SK-N-SH (cell line): Measurements from ENCODE around the gene ULBP2.
"Not testable (repeated sequence)": the region's sequence is repeated elsewhere in the genome, so short reads cannot be mapped to it uniquely, and the experiment has no call there.

Experiments
- ELF1 ChIP-seq: IDR thresholded peaks from 2 replicates; pipeline ENCODE4 v1.4.0; 2012
- FOXM1 ChIP-seq: IDR thresholded peaks from 2 replicates; pipeline ENCODE4 v1.4.0; 2012; ENCODE audit warnings: low read depth, mild to moderate bottlenecking
- POLR2AphosphoS5 ChIP-seq: IDR thresholded peaks from 2 replicates; pipeline ENCODE4 v1.6.1; 2012; ENCODE audit warnings: low read depth, low read length
- RAD21 ChIP-seq: IDR thresholded peaks from 2 replicates; pipeline ENCODE4 v1.6.1; 2012; ENCODE audit warnings: mild to moderate bottlenecking, low read length
- SIN3A ChIP-seq: IDR thresholded peaks from 2 replicates; pipeline ENCODE4 v1.6.1; 2012; ENCODE audit warnings: low read depth, mild to moderate bottlenecking, low read length, moderate library complexity, borderline replicate concordance
- SMC3 ChIP-seq: IDR thresholded peaks from 2 replicates; pipeline ENCODE4 v1.6.1; 2012; ENCODE audit warnings: low read depth, low read length, improper control_type of control experiment
- TAF1 ChIP-seq: IDR thresholded peaks from 2 replicates; pipeline ENCODE4 v1.6.1; 2012; ENCODE audit warnings: low read depth, mild to moderate bottlenecking, low read length, moderate library complexity, borderline replicate concordance
- TCF12 ChIP-seq: IDR thresholded peaks from 2 replicates; pipeline ENCODE4 v1.4.0; 2012
- YY1 ChIP-seq: IDR thresholded peaks from 2 replicates; pipeline ENCODE4 v1.4.0; 2012; ENCODE audit warnings: low read depth, mild to moderate bottlenecking
- TF ChIP-seq, protein P1 (sequence below): fragments of 200-600 bp; sonication (generic); IDR thresholded peaks from 2 replicates; pipeline ENCODE4 v1.6.1; 2017; ENCODE audit warnings: antibody characterized with exemption, mild to moderate bottlenecking, moderate library complexity
- TF ChIP-seq, protein P2 (sequence below): IDR thresholded peaks from 2 replicates; pipeline ENCODE4 v1.6.1; 2012; ENCODE audit warnings: mild to moderate bottlenecking, low read depth, low read length, moderate library complexity
- TF ChIP-seq, protein P3 (sequence below): IDR thresholded peaks from 2 replicates; pipeline ENCODE4 v1.4.0; 2012; ENCODE audit warnings: low read depth

DNA sequence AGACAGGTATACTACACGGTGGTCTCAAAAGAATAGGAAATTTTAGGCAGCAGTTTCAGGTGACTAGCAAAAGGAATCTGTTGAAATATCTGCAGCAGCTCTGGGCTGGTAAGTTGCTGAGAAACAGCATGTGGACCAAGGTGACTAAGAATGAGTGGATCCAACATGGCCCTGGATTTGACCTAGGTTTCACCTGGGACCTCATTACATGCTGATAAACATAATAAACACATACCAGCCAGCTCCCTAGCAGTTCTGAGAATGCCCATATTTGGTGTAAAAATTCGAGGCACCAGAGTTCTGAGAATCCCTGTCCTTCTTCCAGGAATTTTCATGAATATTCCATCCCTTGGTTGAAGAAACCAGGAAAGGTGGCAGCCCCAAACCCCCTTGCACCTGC lies 11.6 kb downstream of the ULBP2 start:
- TF ChIP-seq, protein P1, sequence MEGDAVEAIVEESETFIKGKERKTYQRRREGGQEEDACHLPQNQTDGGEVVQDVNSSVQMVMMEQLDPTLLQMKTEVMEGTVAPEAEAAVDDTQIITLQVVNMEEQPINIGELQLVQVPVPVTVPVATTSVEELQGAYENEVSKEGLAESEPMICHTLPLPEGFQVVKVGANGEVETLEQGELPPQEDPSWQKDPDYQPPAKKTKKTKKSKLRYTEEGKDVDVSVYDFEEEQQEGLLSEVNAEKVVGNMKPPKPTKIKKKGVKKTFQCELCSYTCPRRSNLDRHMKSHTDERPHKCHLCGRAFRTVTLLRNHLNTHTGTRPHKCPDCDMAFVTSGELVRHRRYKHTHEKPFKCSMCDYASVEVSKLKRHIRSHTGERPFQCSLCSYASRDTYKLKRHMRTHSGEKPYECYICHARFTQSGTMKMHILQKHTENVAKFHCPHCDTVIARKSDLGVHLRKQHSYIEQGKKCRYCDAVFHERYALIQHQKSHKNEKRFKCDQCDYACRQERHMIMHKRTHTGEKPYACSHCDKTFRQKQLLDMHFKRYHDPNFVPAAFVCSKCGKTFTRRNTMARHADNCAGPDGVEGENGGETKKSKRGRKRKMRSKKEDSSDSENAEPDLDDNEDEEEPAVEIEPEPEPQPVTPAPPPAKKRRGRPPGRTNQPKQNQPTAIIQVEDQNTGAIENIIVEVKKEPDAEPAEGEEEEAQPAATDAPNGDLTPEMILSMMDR = not testable (repeated sequence)
- TF ChIP-seq, protein P2, sequence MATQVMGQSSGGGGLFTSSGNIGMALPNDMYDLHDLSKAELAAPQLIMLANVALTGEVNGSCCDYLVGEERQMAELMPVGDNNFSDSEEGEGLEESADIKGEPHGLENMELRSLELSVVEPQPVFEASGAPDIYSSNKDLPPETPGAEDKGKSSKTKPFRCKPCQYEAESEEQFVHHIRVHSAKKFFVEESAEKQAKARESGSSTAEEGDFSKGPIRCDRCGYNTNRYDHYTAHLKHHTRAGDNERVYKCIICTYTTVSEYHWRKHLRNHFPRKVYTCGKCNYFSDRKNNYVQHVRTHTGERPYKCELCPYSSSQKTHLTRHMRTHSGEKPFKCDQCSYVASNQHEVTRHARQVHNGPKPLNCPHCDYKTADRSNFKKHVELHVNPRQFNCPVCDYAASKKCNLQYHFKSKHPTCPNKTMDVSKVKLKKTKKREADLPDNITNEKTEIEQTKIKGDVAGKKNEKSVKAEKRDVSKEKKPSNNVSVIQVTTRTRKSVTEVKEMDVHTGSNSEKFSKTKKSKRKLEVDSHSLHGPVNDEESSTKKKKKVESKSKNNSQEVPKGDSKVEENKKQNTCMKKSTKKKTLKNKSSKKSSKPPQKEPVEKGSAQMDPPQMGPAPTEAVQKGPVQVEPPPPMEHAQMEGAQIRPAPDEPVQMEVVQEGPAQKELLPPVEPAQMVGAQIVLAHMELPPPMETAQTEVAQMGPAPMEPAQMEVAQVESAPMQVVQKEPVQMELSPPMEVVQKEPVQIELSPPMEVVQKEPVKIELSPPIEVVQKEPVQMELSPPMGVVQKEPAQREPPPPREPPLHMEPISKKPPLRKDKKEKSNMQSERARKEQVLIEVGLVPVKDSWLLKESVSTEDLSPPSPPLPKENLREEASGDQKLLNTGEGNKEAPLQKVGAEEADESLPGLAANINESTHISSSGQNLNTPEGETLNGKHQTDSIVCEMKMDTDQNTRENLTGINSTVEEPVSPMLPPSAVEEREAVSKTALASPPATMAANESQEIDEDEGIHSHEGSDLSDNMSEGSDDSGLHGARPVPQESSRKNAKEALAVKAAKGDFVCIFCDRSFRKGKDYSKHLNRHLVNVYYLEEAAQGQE = not testable (repeated sequence)
- not testable (repeated sequence) for TF ChIP-seq SMC3, POLR2AphosphoS5, TAF1, YY1, RAD21, FOXM1, SIN3A, TCF12, ELF1
- TF ChIP-seq, protein P3, sequence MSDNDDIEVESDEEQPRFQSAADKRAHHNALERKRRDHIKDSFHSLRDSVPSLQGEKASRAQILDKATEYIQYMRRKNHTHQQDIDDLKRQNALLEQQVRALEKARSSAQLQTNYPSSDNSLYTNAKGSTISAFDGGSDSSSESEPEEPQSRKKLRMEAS = not testable (repeated sequence)
